Measurements from ENCODE around the gene OR52D1. TPM values are rescaled to one million over a fixed set of nuclear protein-coding genes. Genes with fewer than 3 reads are reported as not detected.

Gene OR52D1
- total and polyA plus RNA-seq, 9 of the 15 experiments (the other 6 are each of a cell fraction or from before 2014, with no cell fraction given), result 0.14 to 1.3 (median 0.97) TPM; not detected in 6

- TF ChIP-seq ZSCAN29 (IDR thresholded peaks at IDR 0.05) (no peak), NFIC (IDR thresholded peaks at IDR 0.05) (peak; percentile 70), TEAD1 (CRISPR knock-in tag; IDR thresholded peaks at IDR 0.05) (no peak), ZFP1 (CRISPR knock-in tag; IDR thresholded peaks at IDR 0.05) (no peak), CTBP1 (IDR thresholded peaks at IDR 0.05; ENCODE audit: borderline replicate concordance) (no peak), KDM1A (IDR thresholded peaks at IDR 0.05) (no peak), PYGO2 (tag; IDR thresholded peaks at IDR 0.05) (no peak), U2AF2 (optimal IDR thresholded peaks at IDR 0.05; ENCODE audit: low read depth, low read length) (no peak), POLR2A (conservative IDR thresholded peaks at IDR 0.05) (peak; percentile 100), FOSL1 (tag; conservative IDR thresholded peaks at IDR 0.05) (peak; percentile 48; the same call in 1 of the 2 replicates), NR2F6 (CRISPR knock-in tag; IDR thresholded peaks at IDR 0.05) (no peak), MTA3 (IDR thresholded peaks at IDR 0.05; ENCODE audit: borderline replicate concordance) (peak; percentile 96), ZNF143 (CRISPR knock-in tag; IDR thresholded peaks at IDR 0.05) (no peak), ZNF134 (CRISPR knock-in tag; conservative IDR thresholded peaks at IDR 0.05) (no peak), SUPT5H (IDR thresholded peaks at IDR 0.05) (peak; percentile 99), NCOA6 (IDR thresholded peaks at IDR 0.05) (no peak), ZNF699 (CRISPR knock-in tag; IDR thresholded peaks at IDR 0.05; ENCODE audit: insufficient replicate concordance) (no peak), NBN (IDR thresholded peaks at IDR 0.05; ENCODE audit: low read depth) (no peak; the same call in 1 of the 2 replicates), NRF1 (conservative IDR thresholded peaks at IDR 0.05 in 1 of 2, IDR thresholded peaks at IDR 0.05 in 1 of 2) (peak; percentile 35 to 37; a peak in 2 of 4 replicates), CBFA2T2 (conservative IDR thresholded peaks at IDR 0.05) (0 out of 2 replicates have a peak, but pooled peaks have one; percentile 3), ETV1 (tag; conservative IDR thresholded peaks at IDR 0.05; ENCODE audit: low read depth) (no peak), EP300 (IDR thresholded peaks at IDR 0.05; ENCODE audit: low read length) (no peak), ZNF511 (CRISPR knock-in tag; IDR thresholded peaks at IDR 0.05) (no peak), SMAD2 (IDR thresholded peaks at IDR 0.05; ENCODE audit: low read depth, low read length) (no peak), ZNF12 (CRISPR knock-in tag; IDR thresholded peaks at IDR 0.05) (no peak)
- TF ChIP-seq, protein P1, sequence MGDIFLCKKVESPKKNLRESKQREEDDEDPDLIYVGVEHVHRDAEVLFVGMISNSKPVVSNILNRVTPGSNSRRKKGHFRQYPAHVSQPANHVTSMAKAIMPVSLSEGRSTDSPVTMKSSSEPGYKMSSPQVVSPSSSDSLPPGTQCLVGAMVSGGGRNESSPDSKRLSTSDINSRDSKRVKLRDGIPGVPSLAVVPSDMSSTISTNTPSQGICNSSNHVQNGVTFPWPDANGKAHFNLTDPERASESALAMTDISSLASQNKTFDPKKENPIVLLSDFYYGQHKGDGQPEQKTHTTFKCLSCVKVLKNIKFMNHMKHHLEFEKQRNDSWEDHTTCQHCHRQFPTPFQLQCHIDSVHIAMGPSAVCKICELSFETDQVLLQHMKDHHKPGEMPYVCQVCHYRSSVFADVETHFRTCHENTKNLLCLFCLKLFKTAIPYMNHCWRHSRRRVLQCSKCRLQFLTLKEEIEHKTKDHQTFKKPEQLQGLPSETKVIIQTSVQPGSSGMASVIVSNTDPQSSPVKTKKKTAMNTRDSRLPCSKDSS (IDR thresholded peaks at IDR 0.05; ENCODE audit: low read depth, partially characterized antibody), result no peak
- TF ChIP-seq, protein P2, sequence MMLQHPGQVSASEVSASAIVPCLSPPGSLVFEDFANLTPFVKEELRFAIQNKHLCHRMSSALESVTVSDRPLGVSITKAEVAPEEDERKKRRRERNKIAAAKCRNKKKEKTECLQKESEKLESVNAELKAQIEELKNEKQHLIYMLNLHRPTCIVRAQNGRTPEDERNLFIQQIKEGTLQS (IDR thresholded peaks at IDR 0.05), result peak; percentile 38; the same call in 1 of the 2 replicates
- TF ChIP-seq, protein P2 (CRISPR knock-in tag; conservative IDR thresholded peaks at IDR 0.05), result no peak
- TF ChIP-seq, protein P3, sequence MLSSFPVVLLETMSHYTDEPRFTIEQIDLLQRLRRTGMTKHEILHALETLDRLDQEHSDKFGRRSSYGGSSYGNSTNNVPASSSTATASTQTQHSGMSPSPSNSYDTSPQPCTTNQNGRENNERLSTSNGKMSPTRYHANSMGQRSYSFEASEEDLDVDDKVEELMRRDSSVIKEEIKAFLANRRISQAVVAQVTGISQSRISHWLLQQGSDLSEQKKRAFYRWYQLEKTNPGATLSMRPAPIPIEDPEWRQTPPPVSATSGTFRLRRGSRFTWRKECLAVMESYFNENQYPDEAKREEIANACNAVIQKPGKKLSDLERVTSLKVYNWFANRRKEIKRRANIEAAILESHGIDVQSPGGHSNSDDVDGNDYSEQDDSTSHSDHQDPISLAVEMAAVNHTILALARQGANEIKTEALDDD (IDR thresholded peaks at IDR 0.05), result peak; percentile 55; the same call in 1 of the 2 replicates
Observed at GRCh38 chr11:5505363-5506048, 17.0 kb downstream of the OR52D1 start (continued).

All from K562 (cell line).